Endothelial cell of umbilical vein (primary cell): ENCODE results near the gene GPRC5D.

Experiments used
- CTCF ChIP-seq, 2 donors: IDR thresholded peaks; 1 replicate in 1 of 2; 2 replicates in 1 of 2; pipeline ENCODE4 v1.5.1; 2011; ENCODE audit warnings: low read length in 2 of 2, mild to moderate bottlenecking in 2 of 2, moderate library complexity in 2 of 2, control low read depth in 1 of 2, inconsistent platforms in 1 of 2, low read depth in 1 of 2; ENCODE audit not compliant: insufficient read depth in 1 of 2; ENCODE audit errors: extremely low read depth in 1 of 2
- EZH2 ChIP-seq: IDR thresholded peaks from 2 replicates; pipeline ENCODE4 v1.6.1; 2012; ENCODE audit warnings: borderline replicate concordance, low read depth, mild to moderate bottlenecking, moderate library complexity, low read length, inconsistent platforms; ENCODE audit not compliant: severe bottlenecking
- FOS ChIP-seq: IDR thresholded peaks from 2 replicates; pipeline ENCODE4 v1.6.1; 2011; ENCODE audit warnings: mild to moderate bottlenecking, low read length, moderate library complexity, borderline replicate concordance; ENCODE audit not compliant: insufficient read depth
- MYC ChIP-seq: IDR thresholded peaks from one replicate; pipeline ENCODE4 v1.6.1; 2011; ENCODE audit warnings: mild to moderate bottlenecking, low read depth, low read length
- POLR2AphosphoS5 ChIP-seq: IDR thresholded peaks from 2 replicates; pipeline ENCODE4 v1.6.1; 2012; ENCODE audit warnings: low read depth, mild to moderate bottlenecking, control low read depth, low read length, moderate library complexity; ENCODE audit not compliant: insufficient read depth

GRCh38 chr12:12998248-12998647 lies 46.3 kb upstream of the GPRC5D start:
- TF ChIP-seq EZH2 (no peak), CTCF (IDR thresholded peaks at IDR 0.05; ENCODE audit: extremely low read depth in 1 of 2, insufficient read depth in 1 of 2, low read depth in 1 of 2, low read length in 2 of 2) (no peak), POLR2AphosphoS5 (no peak), MYC (no peak), FOS (no peak)
